Upper lobe of left lung (tissue), 4 donors: Measurements from ENCODE around the gene CEP128.

Experiments used
- CTCF ChIP-seq, 6 experiments: fragments of 450-650 bp in 4 of 6; fragments of 200-600 bp in 2 of 6; sonication (generic) in 2 of 6; IDR thresholded peaks; one replicate each; pipeline ENCODE4 v1.5.1; 2016 to 2019; ENCODE audit warnings: antibody characterized with exemption in 6 of 6
- EP300 ChIP-seq, 4 donors: sonication (generic); formaldehyde crosslinking; IDR thresholded peaks; one replicate each; pipeline ENCODE4 v1.5.1; 2017; ENCODE audit warnings: antibody characterized with exemption in 4 of 4, control low read depth in 2 of 4
- POLR2A ChIP-seq, 4 donors: fragments of 450-650 bp; IDR thresholded peaks; one replicate each; pipeline ENCODE4 v1.5.1; 2016 to 2017; ENCODE audit warnings: antibody characterized with exemption in 4 of 4, mild to moderate bottlenecking in 2 of 4
- POLR2AphosphoS5 ChIP-seq, 2 donors: sonication (generic); formaldehyde crosslinking; IDR thresholded peaks; one replicate each; pipeline ENCODE4 v1.5.1; 2017; ENCODE audit warnings: antibody characterized with exemption in 2 of 2

GRCh38 chr14:80924365-80925103, 17.0 kb downstream of the CEP128 start:
- TF ChIP-seq EP300 (IDR thresholded peaks at IDR 0.05) (no peak), POLR2A (IDR thresholded peaks at IDR 0.05) (no peak), CTCF (IDR thresholded peaks at IDR 0.05) (no peak), POLR2AphosphoS5 (IDR thresholded peaks at IDR 0.05) (no peak)
